Parathyroid adenoma (tissue), 2 donors: Measurements from ENCODE around the gene LRRC26.

Source experiments
- H2AFZ ChIP-seq: fragments of 300-600 bp; sonication (generic); one replicate; pipeline ENCODE4 v1.7.0; 2017; ENCODE audit warnings: antibody characterized with exemption, mild to moderate bottlenecking
- H3K27ac ChIP-seq: fragments of 300-600 bp; sonication (generic); one replicate; pipeline ENCODE4 v1.7.0; 2017
- H3K27me3 ChIP-seq: fragments of 300-600 bp; sonication (generic); one replicate; pipeline ENCODE4 v1.7.0; 2017; ENCODE audit warnings: low read length; ENCODE audit not compliant: control insufficient read depth, insufficient read depth
- H3K36me3 ChIP-seq: fragments of 300-600 bp; sonication (generic); one replicate; pipeline ENCODE4 v1.7.0; 2017; ENCODE audit warnings: low read length; ENCODE audit not compliant: control insufficient read depth, insufficient read depth
- H3K4me1 ChIP-seq: fragments of 300-600 bp; sonication (generic); one replicate; pipeline ENCODE4 v1.7.0; 2017; ENCODE audit warnings: control low read depth
- H3K4me2 ChIP-seq: fragments of 300-600 bp; sonication (generic); one replicate; pipeline ENCODE4 v1.7.0; 2017; ENCODE audit warnings: low read length
- H3K4me3 ChIP-seq: fragments of 300-600 bp; sonication (generic); one replicate; pipeline ENCODE4 v1.7.0; 2017; ENCODE audit warnings: low read depth, low read length
- H3K79me2 ChIP-seq: fragments of 300-600 bp; sonication (generic); one replicate; pipeline ENCODE4 v1.7.0; 2017; ENCODE audit warnings: control low read depth
- H3K9ac ChIP-seq: fragments of 300-600 bp; sonication (generic); one replicate; pipeline ENCODE4 v1.7.0; 2017; ENCODE audit warnings: mild to moderate bottlenecking
- H3K9me3 ChIP-seq: fragments of 300-600 bp; sonication (generic); one replicate; pipeline ENCODE4 v1.7.0; 2017; ENCODE audit warnings: low read length; ENCODE audit not compliant: control insufficient read depth
- TF ChIP-seq, protein P1 (sequence below): fragments of 300-600 bp; sonication (generic); IDR thresholded peaks from one replicate; pipeline ENCODE4 v1.7.0; 2017; ENCODE audit warnings: antibody characterized with exemption, mild to moderate bottlenecking
- donor health status: primary hyperparathyroidism.

Gene LRRC26

DNA sequence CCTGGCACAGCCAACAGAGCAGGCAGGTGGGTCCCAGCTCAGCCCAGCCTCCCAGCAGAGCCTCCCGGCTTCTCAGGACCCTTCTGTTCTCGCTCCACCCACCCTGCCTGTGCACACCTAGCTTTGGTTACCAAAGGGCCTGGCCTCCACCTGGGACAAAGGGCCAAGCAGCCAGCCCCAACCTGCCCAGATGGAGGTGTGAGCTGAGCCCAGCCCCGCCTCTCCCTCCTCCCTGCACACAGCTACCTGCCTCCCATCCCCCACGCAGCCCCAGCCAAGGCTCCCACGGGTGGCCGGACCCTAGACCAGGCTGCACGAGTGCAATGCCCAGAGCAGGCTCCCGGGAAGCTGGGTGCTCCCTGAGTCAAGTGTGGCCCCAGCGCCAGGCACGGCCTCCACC is 25.1 kb upstream of the LRRC26 start:
- no peaks in the 10 kb centered on the region for H3K9me3 ChIP-seq
- no peaks in the 10 kb centered on the region for H3K27me3 ChIP-seq
- no peak overlapping the region for H3K4me3 ChIP-seq
- H3K4me1 ChIP-seq: peaks cover 4% of the 10 kb centered on the region
- H3K36me3 ChIP-seq: no peaks in the 10 kb centered on the region
- no peak overlapping the region for H3K27ac ChIP-seq
- no peak overlapping the region for H3K4me2 ChIP-seq
- H3K79me2 ChIP-seq: peaks cover 9% of the 10 kb centered on the region
- TF ChIP-seq, protein P1, sequence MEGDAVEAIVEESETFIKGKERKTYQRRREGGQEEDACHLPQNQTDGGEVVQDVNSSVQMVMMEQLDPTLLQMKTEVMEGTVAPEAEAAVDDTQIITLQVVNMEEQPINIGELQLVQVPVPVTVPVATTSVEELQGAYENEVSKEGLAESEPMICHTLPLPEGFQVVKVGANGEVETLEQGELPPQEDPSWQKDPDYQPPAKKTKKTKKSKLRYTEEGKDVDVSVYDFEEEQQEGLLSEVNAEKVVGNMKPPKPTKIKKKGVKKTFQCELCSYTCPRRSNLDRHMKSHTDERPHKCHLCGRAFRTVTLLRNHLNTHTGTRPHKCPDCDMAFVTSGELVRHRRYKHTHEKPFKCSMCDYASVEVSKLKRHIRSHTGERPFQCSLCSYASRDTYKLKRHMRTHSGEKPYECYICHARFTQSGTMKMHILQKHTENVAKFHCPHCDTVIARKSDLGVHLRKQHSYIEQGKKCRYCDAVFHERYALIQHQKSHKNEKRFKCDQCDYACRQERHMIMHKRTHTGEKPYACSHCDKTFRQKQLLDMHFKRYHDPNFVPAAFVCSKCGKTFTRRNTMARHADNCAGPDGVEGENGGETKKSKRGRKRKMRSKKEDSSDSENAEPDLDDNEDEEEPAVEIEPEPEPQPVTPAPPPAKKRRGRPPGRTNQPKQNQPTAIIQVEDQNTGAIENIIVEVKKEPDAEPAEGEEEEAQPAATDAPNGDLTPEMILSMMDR: no peak
- no peak overlapping the region for H2AFZ ChIP-seq
- no peak overlapping the region for H3K9ac ChIP-seq

DNA sequence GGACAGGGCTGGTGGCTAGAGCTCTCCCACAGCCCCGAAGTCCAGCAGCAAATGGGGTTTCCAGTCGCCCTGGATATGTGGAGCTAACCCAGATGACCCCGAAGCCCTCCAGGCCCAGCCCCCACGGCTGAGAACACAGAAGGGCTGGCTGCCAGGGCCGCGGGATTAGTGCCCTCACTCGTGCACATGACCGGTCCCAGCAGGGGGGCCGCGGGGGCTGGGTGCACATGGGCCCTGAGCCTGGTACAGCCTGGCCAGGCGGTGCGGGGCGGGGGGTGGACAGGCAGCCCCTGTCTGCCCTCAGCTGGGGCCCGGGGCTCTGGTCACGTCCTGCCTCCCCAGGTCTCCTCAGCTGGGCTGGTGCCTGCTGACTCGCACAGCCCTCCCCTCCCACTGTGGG is 24.5 kb upstream of the LRRC26 start:
- TF ChIP-seq, protein P1: no peak
- H3K4me3 ChIP-seq: no peak overlapping the region
- H3K4me1 ChIP-seq: peaks cover 9% of the 10 kb centered on the region
- no peaks in the 10 kb centered on the region for H3K9me3 ChIP-seq
- no peak overlapping the region for H2AFZ ChIP-seq
- peaks cover 9% of the 10 kb centered on the region for H3K79me2 ChIP-seq
- H3K27ac ChIP-seq: no peak overlapping the region
- H3K36me3 ChIP-seq: no peaks in the 10 kb centered on the region
- H3K4me2 ChIP-seq: no peak overlapping the region
- no peaks in the 10 kb centered on the region for H3K27me3 ChIP-seq
- no peak overlapping the region for H3K9ac ChIP-seq

DNA sequence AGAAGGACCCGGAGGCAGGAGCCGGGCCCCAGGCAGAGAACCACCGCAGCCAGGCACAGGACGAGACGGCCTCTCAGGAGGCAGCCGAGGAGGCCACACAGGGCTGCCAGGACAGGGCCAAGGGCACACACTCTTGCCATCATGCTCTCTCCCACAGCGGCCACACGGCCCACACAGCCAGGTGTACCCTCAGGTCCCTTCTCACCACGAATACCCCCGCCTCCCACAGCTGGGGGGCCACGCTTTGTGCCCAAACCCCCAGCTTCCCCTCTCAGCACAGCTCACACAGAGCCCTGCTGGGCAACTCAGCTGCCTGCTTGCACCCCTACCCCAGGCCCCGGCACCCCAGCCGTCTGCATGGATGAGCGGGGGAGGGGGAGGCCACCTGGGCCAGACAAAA is 23.9 kb upstream of the LRRC26 start:
- Histone ChIP-seq H3K4me2 (no peak overlapping the region), H3K27ac (no peak overlapping the region), H3K4me3 (no peak overlapping the region), H2AFZ (no peak overlapping the region), H3K9ac (no peak overlapping the region), H3K9me3 (no peaks in the 10 kb centered on the region), H3K27me3 (no peaks in the 10 kb centered on the region), H3K36me3 (no peaks in the 10 kb centered on the region), H3K4me1 (peaks cover 5% of the 10 kb centered on the region), H3K79me2 (peaks cover 9% of the 10 kb centered on the region)
- TF ChIP-seq, protein P1: no peak

DNA sequence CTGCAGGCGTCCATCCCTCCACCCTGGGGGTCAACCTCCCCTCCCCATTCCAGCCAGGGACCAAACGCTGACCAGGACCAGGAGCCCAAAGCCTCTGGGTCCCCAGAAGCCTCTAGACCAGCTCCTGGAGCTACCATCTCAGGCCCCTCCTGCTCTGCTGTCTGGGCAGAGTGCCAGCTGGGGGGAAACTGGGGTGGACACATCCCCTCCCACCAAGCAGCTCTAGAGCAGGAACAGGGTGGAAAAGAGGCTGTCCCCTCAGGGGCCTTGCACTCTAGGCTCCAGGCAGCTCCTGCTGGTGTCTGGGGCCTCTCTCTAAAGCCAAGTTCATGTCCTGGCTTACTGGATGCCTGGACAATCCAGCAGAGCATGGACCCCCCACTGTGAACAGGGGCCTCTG is 23.0 kb upstream of the LRRC26 start:
- TF ChIP-seq, protein P1: no peak
- H3K27ac ChIP-seq: no peak overlapping the region

DNA sequence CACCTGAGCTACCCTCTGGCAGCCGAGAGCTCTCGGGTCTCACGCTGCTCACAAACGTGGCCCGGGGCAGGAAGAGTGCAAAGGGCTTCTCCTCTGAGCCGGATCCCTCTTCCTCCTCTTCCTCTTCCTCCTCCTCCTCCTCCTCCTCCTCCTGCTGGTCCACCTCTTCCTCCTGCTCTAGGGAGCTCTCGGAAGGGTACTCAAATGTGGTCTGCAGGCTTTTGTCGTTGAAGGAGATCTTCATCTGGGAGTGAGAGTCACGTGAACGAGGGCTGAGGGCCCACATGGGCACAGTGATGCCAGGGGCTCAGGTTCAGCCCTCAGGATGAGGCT is 22.6 kb upstream of the LRRC26 start:
- Histone ChIP-seq H3K79me2 (peaks cover 8% of the 10 kb centered on the region), H3K27me3 (no peaks in the 10 kb centered on the region), H3K4me2 (no peak overlapping the region), H3K4me3 (no peak overlapping the region), H3K4me1 (peaks cover 8% of the 10 kb centered on the region), H3K27ac (no peak overlapping the region), H3K9ac (no peak overlapping the region), H2AFZ (no peak overlapping the region), H3K9me3 (no peaks in the 10 kb centered on the region), H3K36me3 (no peaks in the 10 kb centered on the region)
- TF ChIP-seq, protein P1: no peak

More for the DNA sequence above, 23.0 kb upstream of the LRRC26 start:
- no peak overlapping the region for H3K9ac ChIP-seq
- H3K27me3 ChIP-seq: no peaks in the 10 kb centered on the region
- no peak overlapping the region for H3K4me3 ChIP-seq
- no peak overlapping the region for H2AFZ ChIP-seq
- H3K36me3 ChIP-seq: no peaks in the 10 kb centered on the region
- no peaks in the 10 kb centered on the region for H3K9me3 ChIP-seq
- H3K79me2 ChIP-seq: peaks cover 5% of the 10 kb centered on the region
- peaks cover 5% of the 10 kb centered on the region for H3K4me1 ChIP-seq
- H3K4me2 ChIP-seq: no peak overlapping the region
